HCT116 (cell line): ENCODE results near the gene AIRE. TPM values are rescaled to one million over a fixed set of nuclear protein-coding genes. Genes with fewer than 3 reads are reported as not detected.

Source experiments
- ATAC-seq: fragments of 200-7000 bp; cut with Tn5 transposase; 2 replicates; pipeline ENCODE4 v1.9.1; 2020; ENCODE audit warnings: mild to moderate bottlenecking, moderate library complexity
- BruUV-seq: library from RNA; stranded (reverse); fragments of 400-500 nt; replicated peaks from 2 replicates; lab custom pipeline; 2021; lab: Mats Ljungman, UMichigan
- CTCF ChIA-PET: fragments of 300-600 bp; sonication (Branson Sonifier 250); formaldehyde crosslinking; loops from one replicate; lab custom pipeline; 2021; ENCODE audit warnings: antibody characterized with exemption; lab: Charles Lee
- POLR2A ChIA-PET: fragments of 300-600, 350-600 bp; sonication (Branson Sonifier 250); formaldehyde crosslinking; loops from one replicate; lab custom pipeline; 2021; ENCODE audit warnings: antibody characterized with exemption; lab: Charles Lee
- RAD21 ChIA-PET, 2 experiments: fragments of 300-600 bp; sonication (Branson Sonifier 250); formaldehyde crosslinking; loops; one replicate each; lab custom pipeline; 2023; ENCODE audit warnings: low total read pairs in 2 of 2; ENCODE audit not compliant: uncharacterized antibody in 2 of 2, unreplicated experiment in 2 of 2, low non-redundant PET in 1 of 2; lab: Charles Lee
- DNase-seq: peaks from one replicate; pipeline ENCODE4 v3.0.0-alpha.2; 2010; ENCODE audit warnings: low read depth, low spot score
- H2AFZ ChIP-seq: fragments of 200-600 bp; shearing (Covaris generic), sonication (generic); 2 replicates; pipeline ENCODE4 v1.6.1; 2017; ENCODE audit warnings: low read depth, mixed run types, mixed read lengths, antibody characterized with exemption, low read length; ENCODE audit not compliant: poor library complexity, severe bottlenecking
- H3K27ac ChIP-seq: 2 replicates; pipeline ENCODE4 v1.5.1; 2012; ENCODE audit warnings: low read depth, low read length
- H3K27me3 ChIP-seq: fragments of 200-600 bp; sonication (generic); 2 replicates; pipeline ENCODE4 v1.6.1; 2016; ENCODE audit warnings: mixed run types, low read length, mixed read lengths; ENCODE audit not compliant: insufficient read depth
- H3K36me3 ChIP-seq, 2 experiments: fragments of 200-500 bp in 1 of 2; fragments of 200-600 bp in 1 of 2; sonication (Bioruptor generic) in 1 of 2; sonication (generic) in 1 of 2; 2 replicates each; pipeline versions ENCODE4 v1.5.1 to v1.6.1; 2014 to 2016; ENCODE audit warnings: low read length in 2 of 2, inconsistent platforms in 1 of 2, mixed read lengths in 1 of 2, mixed run types in 1 of 2; ENCODE audit not compliant: insufficient read depth in 2 of 2, control insufficient read depth in 1 of 2
- H3K4me1 ChIP-seq, 2 experiments: fragments of 200-600 bp in 1 of 2; sonication (generic) in 1 of 2; 2 replicates each; pipeline versions ENCODE4 v1.5.1 to v1.6.1; 2012 to 2017; ENCODE audit warnings: low read length in 2 of 2, inconsistent platforms in 1 of 2, mild to moderate bottlenecking in 1 of 2, mixed read lengths in 1 of 2, mixed run types in 1 of 2, moderate library complexity in 1 of 2; ENCODE audit not compliant: insufficient read depth in 2 of 2, control insufficient read depth in 1 of 2
- H3K4me2 ChIP-seq: fragments of 200-600 bp; sonication (generic); 2 replicates; pipeline ENCODE4 v1.6.1; 2017; ENCODE audit warnings: mixed run types, low read length, mixed read lengths
- H3K4me3 ChIP-seq, 2 experiments: fragments of 200-600 bp in 1 of 2; sonication (generic) in 1 of 2; replicated peaks in 1 of 2; 2 replicates each; pipeline ENCODE4 v1.5.1; 2011 to 2016; ENCODE audit warnings: low read length in 2 of 2, control low read depth in 1 of 2, low read depth in 1 of 2, mild to moderate bottlenecking in 1 of 2, mixed read lengths in 1 of 2, mixed run types in 1 of 2
- H3K79me2 ChIP-seq: fragments of 200-600 bp; sonication (generic); 2 replicates; pipeline ENCODE4 v1.6.1; 2017; ENCODE audit warnings: mild to moderate bottlenecking, mixed run types, low read length, moderate library complexity, mixed read lengths; ENCODE audit not compliant: insufficient read depth
- H3K9ac ChIP-seq: fragments of 200-600 bp; sonication (generic); 2 replicates; pipeline ENCODE4 v1.6.1; 2016; ENCODE audit warnings: low read length, mixed read lengths
- H3K9me2 ChIP-seq: fragments of 200-600 bp; sonication (generic), shearing (Covaris generic); 2 replicates; pipeline ENCODE4 v1.6.1; 2017; ENCODE audit warnings: mixed run types, mild to moderate bottlenecking, moderate library complexity; ENCODE audit not compliant: insufficient read depth
- H3K9me3 ChIP-seq, 2 experiments: fragments of 200-500 bp in 1 of 2; fragments of 200-600 bp in 1 of 2; sonication (Bioruptor generic) in 1 of 2; sonication (generic) in 1 of 2; 2 replicates each; pipeline ENCODE4 v1.6.1; 2014 to 2017; ENCODE audit warnings: low read length in 2 of 2, mixed read lengths in 2 of 2, inconsistent platforms in 1 of 2, low read depth in 1 of 2, mild to moderate bottlenecking in 1 of 2, mixed run types in 1 of 2, moderate library complexity in 1 of 2; ENCODE audit not compliant: control insufficient read depth in 1 of 2, insufficient read depth in 1 of 2
- H4K20me1 ChIP-seq: fragments of 200-600 bp; sonication (generic), shearing (Covaris generic); 2 replicates; pipeline ENCODE4 v1.6.1; 2017; ENCODE audit warnings: mixed run types, mild to moderate bottlenecking, moderate library complexity; ENCODE audit not compliant: insufficient read depth
- EZH2phosphoT487 ChIP-seq: fragments of 200-600 bp; IDR thresholded peaks from 2 replicates; pipeline ENCODE4 v1.6.1; 2018; ENCODE audit warnings: antibody characterized with exemption, borderline replicate concordance
- FOSL1 ChIP-seq: IDR thresholded peaks from 2 replicates; pipeline ENCODE4 v1.6.1; 2012; ENCODE audit warnings: low read depth
- REST ChIP-seq: IDR thresholded peaks from 2 replicates; pipeline ENCODE4 v1.6.1; 2012; ENCODE audit warnings: low read depth
- SP1 ChIP-seq: IDR thresholded peaks from 2 replicates; pipeline ENCODE4 v1.6.1; 2012; ENCODE audit warnings: low read depth
- SRF ChIP-seq: IDR thresholded peaks from 2 replicates; pipeline ENCODE4 v1.6.1; 2012; ENCODE audit warnings: low read depth
- YY1 ChIP-seq: IDR thresholded peaks from 2 replicates; pipeline ENCODE4 v1.6.1; 2011; ENCODE audit warnings: low read length, low read depth, moderate library complexity, mild to moderate bottlenecking; ENCODE audit not compliant: insufficient replicate concordance; ENCODE audit errors: extremely low read depth
- ZBTB33 ChIP-seq: IDR thresholded peaks from 2 replicates; pipeline ENCODE4 v1.6.1; 2011; ENCODE audit warnings: mild to moderate bottlenecking, low read length, moderate library complexity; ENCODE audit not compliant: insufficient replicate concordance; ENCODE audit errors: extremely low read depth
- ZFX ChIP-seq: fragments of 450-650 bp; IDR thresholded peaks from 2 replicates; pipeline ENCODE4 v1.6.1; 2017
- intact Hi-C: fragments of 100-400 bp; cut with micrococcal nuclease; formaldehyde crosslinking; loops from 2 replicates; pipeline ENCODE4 v1.10.0; 2022
- total RNA-seq: library from RNA; stranded (reverse); gene quantifications from one replicate; pipeline ENCODE4 v1.2.1, GENCODE V29; 2021; ENCODE audit not compliant: unreplicated experiment
- TF ChIP-seq, protein P1 (sequence below), 3 experiments: fragments of 200-600 bp in 1 of 3; sonication (generic) in 1 of 3; IDR thresholded peaks in 2 of 3; conservative IDR thresholded peaks in 1 of 3; 2 replicates each; pipeline ENCODE4 v1.5.1; 2012 to 2017; ENCODE audit warnings: low read depth in 2 of 3, low read length in 2 of 3, antibody characterized with exemption in 1 of 3, borderline replicate concordance in 1 of 3, control low read depth in 1 of 3, mild to moderate bottlenecking in 1 of 3, mixed read lengths in 1 of 3, mixed run types in 1 of 3, moderate library complexity in 1 of 3; ENCODE audit not compliant: insufficient read depth in 1 of 3

The AIRE gene
- total RNA-seq, 1 experiment from 2014 or later, result not detected

- no peak for DNase-seq
- Histone ChIP-seq H3K4me3 (no peak overlapping the region), H3K9ac (no peak overlapping the region), H3K27me3 (no peaks in the 10 kb centered on the region), H4K20me1 (no peaks in the 10 kb centered on the region), H3K4me2 (peak overlapping the region; percentile 98), H3K9me3 (no peaks in the 10 kb centered on the region), H3K4me1 (peaks cover 15 to 48% of the 10 kb centered on the region in 2 experiments), H3K79me2 (peaks cover 57% of the 10 kb centered on the region), H3K27ac (peak overlapping the region; percentile 18), H3K36me3 (peaks cover 0 to 2% of the 10 kb centered on the region in 2 experiments; a peak in 1 of 4 replicates)
- ChIA-PET POLR2A (no interaction called here), CTCF (no interaction called here), RAD21 (no interaction called here)
- no peak for ATAC-seq
- intact Hi-C loops, result no loop called here
- TF ChIP-seq EZH2phosphoT487 (no peak), SRF (no peak), FOSL1 (no peak), SP1 (no peak), ZBTB33 (no peak), ZFX (no peak), YY1 (no peak), REST (no peak)
- TF ChIP-seq, protein P1, sequence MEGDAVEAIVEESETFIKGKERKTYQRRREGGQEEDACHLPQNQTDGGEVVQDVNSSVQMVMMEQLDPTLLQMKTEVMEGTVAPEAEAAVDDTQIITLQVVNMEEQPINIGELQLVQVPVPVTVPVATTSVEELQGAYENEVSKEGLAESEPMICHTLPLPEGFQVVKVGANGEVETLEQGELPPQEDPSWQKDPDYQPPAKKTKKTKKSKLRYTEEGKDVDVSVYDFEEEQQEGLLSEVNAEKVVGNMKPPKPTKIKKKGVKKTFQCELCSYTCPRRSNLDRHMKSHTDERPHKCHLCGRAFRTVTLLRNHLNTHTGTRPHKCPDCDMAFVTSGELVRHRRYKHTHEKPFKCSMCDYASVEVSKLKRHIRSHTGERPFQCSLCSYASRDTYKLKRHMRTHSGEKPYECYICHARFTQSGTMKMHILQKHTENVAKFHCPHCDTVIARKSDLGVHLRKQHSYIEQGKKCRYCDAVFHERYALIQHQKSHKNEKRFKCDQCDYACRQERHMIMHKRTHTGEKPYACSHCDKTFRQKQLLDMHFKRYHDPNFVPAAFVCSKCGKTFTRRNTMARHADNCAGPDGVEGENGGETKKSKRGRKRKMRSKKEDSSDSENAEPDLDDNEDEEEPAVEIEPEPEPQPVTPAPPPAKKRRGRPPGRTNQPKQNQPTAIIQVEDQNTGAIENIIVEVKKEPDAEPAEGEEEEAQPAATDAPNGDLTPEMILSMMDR (IDR thresholded peaks at IDR 0.05 in 2 of 3, conservative IDR thresholded peaks at IDR 0.05 in 1 of 3; ENCODE audit: borderline replicate concordance in 1 of 3, insufficient read depth in 1 of 3, low read depth in 2 of 3, low read length in 2 of 3), result peak in 1 of 3 experiments; percentile 17; a peak in 4 of 6 replicates
- TF ChIP-seq, all 23 proteins: peak for 1
- Histone ChIP-seq H3K9me2 (no peaks in the 10 kb centered on the region), H2AFZ (no peak overlapping the region)
- no TSS peak for BruUV-seq
Measured at GRCh38 chr21:44301961-44302406, 16.3 kb downstream of the AIRE start.
